ENCODE measurements around the gene OBP2B.

- no peak for TF ChIP-seq POLR2A (IDR thresholded peaks at IDR 0.05)
- TF ChIP-seq, protein P1, sequence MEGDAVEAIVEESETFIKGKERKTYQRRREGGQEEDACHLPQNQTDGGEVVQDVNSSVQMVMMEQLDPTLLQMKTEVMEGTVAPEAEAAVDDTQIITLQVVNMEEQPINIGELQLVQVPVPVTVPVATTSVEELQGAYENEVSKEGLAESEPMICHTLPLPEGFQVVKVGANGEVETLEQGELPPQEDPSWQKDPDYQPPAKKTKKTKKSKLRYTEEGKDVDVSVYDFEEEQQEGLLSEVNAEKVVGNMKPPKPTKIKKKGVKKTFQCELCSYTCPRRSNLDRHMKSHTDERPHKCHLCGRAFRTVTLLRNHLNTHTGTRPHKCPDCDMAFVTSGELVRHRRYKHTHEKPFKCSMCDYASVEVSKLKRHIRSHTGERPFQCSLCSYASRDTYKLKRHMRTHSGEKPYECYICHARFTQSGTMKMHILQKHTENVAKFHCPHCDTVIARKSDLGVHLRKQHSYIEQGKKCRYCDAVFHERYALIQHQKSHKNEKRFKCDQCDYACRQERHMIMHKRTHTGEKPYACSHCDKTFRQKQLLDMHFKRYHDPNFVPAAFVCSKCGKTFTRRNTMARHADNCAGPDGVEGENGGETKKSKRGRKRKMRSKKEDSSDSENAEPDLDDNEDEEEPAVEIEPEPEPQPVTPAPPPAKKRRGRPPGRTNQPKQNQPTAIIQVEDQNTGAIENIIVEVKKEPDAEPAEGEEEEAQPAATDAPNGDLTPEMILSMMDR (IDR thresholded peaks at IDR 0.05): peak in 2 of 7 experiments; percentile 5 to 12
Measured at GRCh38 chr9:133188006-133188842, 20.8 kb downstream of the OBP2B start.

Data from body of pancreas (tissue), 4 donors.